K562 (cell line): Measurements from ENCODE around the gene GNB2. TPM values are rescaled to one million over a fixed set of nuclear protein-coding genes. Genes with fewer than 3 reads are reported as not detected.
A peak's percentile ranks its signal among the peaks of the same experiment; 100 is the strongest.

Experiments
- BRF1 ChIP-seq: IDR thresholded peaks from 3 replicates; pipeline ENCODE4 v1.6.1; 2011; ENCODE audit warnings: borderline replicate concordance, mild to moderate bottlenecking; ENCODE audit not compliant: insufficient read length; ENCODE audit errors: extremely low read depth
- FOXA1 ChIP-seq: fragments of 450-650 bp; IDR thresholded peaks from 2 replicates; pipeline ENCODE4 v1.6.1; 2016; ENCODE audit warnings: mild to moderate bottlenecking, borderline replicate concordance
- GATA2 ChIP-seq: sonication (generic); formaldehyde crosslinking; IDR thresholded peaks from 2 replicates; pipeline ENCODE4 v1.4.0; 2020; ENCODE audit warnings: mild to moderate bottlenecking, missing genetic modification reagents
- HDAC8 ChIP-seq: fragments of 450-650 bp; IDR thresholded peaks from 2 replicates; pipeline ENCODE4 v1.6.1; 2016; ENCODE audit warnings: mild to moderate bottlenecking, missing genetic modification characterization, moderate library complexity, missing compliant biosample characterization
- HEY1 ChIP-seq: fragments of 250-450 bp; sonication (Bioruptor Pico); IDR thresholded peaks from 2 replicates; pipeline ENCODE4 v1.5.0; 2020; ENCODE audit warnings: mild to moderate bottlenecking, moderate library complexity, borderline replicate concordance
- MTA1 ChIP-seq: fragments of 450-650 bp; IDR thresholded peaks from 2 replicates; pipeline ENCODE4 v1.6.1; 2017; ENCODE audit warnings: borderline replicate concordance
- MTF1 ChIP-seq: fragments of 250-450 bp; sonication (Bioruptor Pico); IDR thresholded peaks from 2 replicates; pipeline ENCODE4 v1.9.0; 2021; ENCODE audit warnings: moderate library complexity, mild to moderate bottlenecking, inconsistent platforms, borderline replicate concordance
- NBN ChIP-seq: fragments of 450-650 bp; IDR thresholded peaks from 2 replicates; pipeline ENCODE4 v1.6.1; 2016; ENCODE audit warnings: low read depth, mild to moderate bottlenecking
- NFE2L1 ChIP-seq: fragments of 450-650 bp; IDR thresholded peaks from 2 replicates; pipeline ENCODE4 v1.6.1; 2016; ENCODE audit warnings: missing genetic modification characterization, low read depth, mild to moderate bottlenecking, missing compliant biosample characterization, moderate library complexity, borderline replicate concordance
- NFIC ChIP-seq: fragments of 450-650 bp; IDR thresholded peaks from 2 replicates; pipeline ENCODE4 v1.6.1; 2017; ENCODE audit warnings: mild to moderate bottlenecking, inconsistent platforms
- NFXL1 ChIP-seq: fragments of 450-650 bp; formaldehyde crosslinking; IDR thresholded peaks from 2 replicates; pipeline ENCODE4 v1.4.0; 2021; ENCODE audit warnings: mild to moderate bottlenecking
- POLR2H ChIP-seq: IDR thresholded peaks from 2 replicates; pipeline ENCODE4 v1.6.1; 2016; ENCODE audit warnings: missing genetic modification characterization, low read depth, mild to moderate bottlenecking, control low read depth, missing compliant biosample characterization, moderate library complexity
- PYGO2 ChIP-seq: fragments of 450-650 bp; IDR thresholded peaks from 2 replicates; pipeline ENCODE4 v1.6.1; 2016; ENCODE audit warnings: mild to moderate bottlenecking, missing genetic modification characterization, moderate library complexity, missing compliant biosample characterization
- RBM22 ChIP-seq: fragments of 200-400 bp; formaldehyde crosslinking; IDR thresholded peaks from 2 replicates; pipeline ENCODE4 v1.6.1; 2018; ENCODE audit warnings: low read length, low read depth; ENCODE audit not compliant: poor library complexity, severe bottlenecking
- SRSF3 ChIP-seq: fragments of 200-400 bp; formaldehyde crosslinking; IDR thresholded peaks from 2 replicates; pipeline ENCODE4 v1.6.1; 2016; ENCODE audit warnings: mild to moderate bottlenecking, low read length, moderate library complexity; ENCODE audit not compliant: insufficient read depth
- STAT5B ChIP-seq: fragments of 250-450 bp; sonication (Bioruptor Pico); IDR thresholded peaks from 2 replicates; pipeline ENCODE4 v1.8.0; 2021; ENCODE audit warnings: mild to moderate bottlenecking, inconsistent platforms
- ZBTB8A ChIP-seq: fragments of 450-650 bp; IDR thresholded peaks from 2 replicates; pipeline ENCODE4 v1.6.1; 2018; ENCODE audit warnings: mild to moderate bottlenecking, moderate library complexity; ENCODE audit not compliant: partially characterized antibody
- ZNF224 ChIP-seq: sonication (generic); formaldehyde crosslinking; IDR thresholded peaks from 2 replicates; pipeline ENCODE4 v1.8.0; 2022; ENCODE audit warnings: mild to moderate bottlenecking, missing genetic modification reagents
- ZNF24 ChIP-seq: fragments of 450-650 bp; IDR thresholded peaks from 2 replicates; pipeline ENCODE4 v1.6.1; 2016
- ZNF586 ChIP-seq: fragments of 450-650 bp; formaldehyde crosslinking; conservative IDR thresholded peaks from 2 replicates; pipeline ENCODE4 v1.4.0; 2020; ENCODE audit warnings: mild to moderate bottlenecking, moderate library complexity
- polyA plus RNA-seq, 8 experiments: library from polyadenylated mRNA; depleted of rRNA in 4 of 8; stranded (reverse) in 5 of 8; unstranded in 3 of 8; fragments of >200 nt; fragmentation: Nextera tagmentation in 2 of 8; fragmentation: Illumina TruSeq in 1 of 8; extraction: Ambion mirVana in 2 of 8; extraction: Trizol in 1 of 8; gene quantifications; 2 replicates each; pipeline versions ENCODE4 v1.2.1 to v1.2.3, GENCODE V29; 2011 to 2014; ENCODE audit warnings: inconsistent platforms in 1 of 8, missing spikeins in 1 of 8
- total RNA-seq, 7 experiments: library from RNA; depleted of rRNA in 6 of 7; stranded (reverse); fragments of >200 nt in 6 of 7; fragmentation: Illumina TruSeq in 2 of 7; extraction: Trizol in 2 of 7; gene quantifications; 2 replicates each; pipeline versions ENCODE4 v1.2.1 to v1.2.3, GENCODE V29; 2011 to 2021; ENCODE audit warnings: low replicate concordance in 1 of 7
- TF ChIP-seq, protein P1 (sequence below), 2 experiments: fragments of 450-650 bp in 1 of 2; sonication (generic) in 1 of 2; formaldehyde crosslinking; conservative IDR thresholded peaks; 2 replicates each; pipeline versions ENCODE4 v1.4.0 to v1.8.1; 2020 to 2022; ENCODE audit warnings: mild to moderate bottlenecking in 1 of 2, missing genetic modification reagents in 1 of 2
- TF ChIP-seq, protein P2 (sequence below): fragments of 250-450 bp; sonication (Bioruptor Pico); IDR thresholded peaks from 2 replicates; pipeline ENCODE4 v1.8.0; 2022; ENCODE audit warnings: inconsistent platforms
- TF ChIP-seq, protein P3 (sequence below), 2 experiments: fragments of 450-650 bp; conservative IDR thresholded peaks; 2 replicates each; pipeline ENCODE4 v1.6.1; 2017; ENCODE audit warnings: mild to moderate bottlenecking in 2 of 2, moderate library complexity in 2 of 2
- TF ChIP-seq, protein P4 (sequence below): sonication (generic); formaldehyde crosslinking; IDR thresholded peaks from 2 replicates; pipeline ENCODE4 v1.8.1; 2022; ENCODE audit warnings: missing genetic modification reagents

The GNB2 gene
- total and polyA plus RNA-seq, 9 of the 15 experiments (the other 6 are each of a cell fraction or from before 2014, with no cell fraction given), result 0.65 to 320 (median 104) TPM

GRCh38 chr7:100641463-100641859 lies 32.1 kb upstream of the GNB2 start, which contains the start of gene TFR2 (continued):
- TF ChIP-seq PYGO2 (no peak), FOXA1 (no peak), MTF1 (CRISPR knock-in tag) (no peak), GATA2 (CRISPR knock-in tag) (peak; percentile 98), NFE2L1 (no peak), HEY1 (CRISPR knock-in tag) (no peak), HDAC8 (tag) (no peak), BRF1 (no peak), ZNF224 (CRISPR knock-in tag) (no peak), SRSF3 (no peak), RBM22 (no peak), MTA1 (peak; percentile 61), POLR2H (tag) (no peak), ZNF24 (peak; percentile 42; the same call in 1 of the 2 replicates), ZBTB8A (no peak), STAT5B (no peak), NBN (peak; percentile 71), ZNF586 (no peak), NFIC (peak; percentile 99), NFXL1 (no peak)
- TF ChIP-seq, protein P1, sequence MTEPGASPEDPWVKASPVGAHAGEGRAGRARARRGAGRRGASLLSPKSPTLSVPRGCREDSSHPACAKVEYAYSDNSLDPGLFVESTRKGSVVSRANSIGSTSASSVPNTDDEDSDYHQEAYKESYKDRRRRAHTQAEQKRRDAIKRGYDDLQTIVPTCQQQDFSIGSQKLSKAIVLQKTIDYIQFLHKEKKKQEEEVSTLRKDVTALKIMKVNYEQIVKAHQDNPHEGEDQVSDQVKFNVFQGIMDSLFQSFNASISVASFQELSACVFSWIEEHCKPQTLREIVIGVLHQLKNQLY (CRISPR knock-in tag; conservative IDR thresholded peaks at IDR 0.05), result no peak
- TF ChIP-seq, protein P2, sequence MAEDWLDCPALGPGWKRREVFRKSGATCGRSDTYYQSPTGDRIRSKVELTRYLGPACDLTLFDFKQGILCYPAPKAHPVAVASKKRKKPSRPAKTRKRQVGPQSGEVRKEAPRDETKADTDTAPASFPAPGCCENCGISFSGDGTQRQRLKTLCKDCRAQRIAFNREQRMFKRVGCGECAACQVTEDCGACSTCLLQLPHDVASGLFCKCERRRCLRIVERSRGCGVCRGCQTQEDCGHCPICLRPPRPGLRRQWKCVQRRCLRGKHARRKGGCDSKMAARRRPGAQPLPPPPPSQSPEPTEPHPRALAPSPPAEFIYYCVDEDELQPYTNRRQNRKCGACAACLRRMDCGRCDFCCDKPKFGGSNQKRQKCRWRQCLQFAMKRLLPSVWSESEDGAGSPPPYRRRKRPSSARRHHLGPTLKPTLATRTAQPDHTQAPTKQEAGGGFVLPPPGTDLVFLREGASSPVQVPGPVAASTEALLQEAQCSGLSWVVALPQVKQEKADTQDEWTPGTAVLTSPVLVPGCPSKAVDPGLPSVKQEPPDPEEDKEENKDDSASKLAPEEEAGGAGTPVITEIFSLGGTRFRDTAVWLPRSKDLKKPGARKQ (CRISPR knock-in tag), result no peak
- TF ChIP-seq, protein P3, sequence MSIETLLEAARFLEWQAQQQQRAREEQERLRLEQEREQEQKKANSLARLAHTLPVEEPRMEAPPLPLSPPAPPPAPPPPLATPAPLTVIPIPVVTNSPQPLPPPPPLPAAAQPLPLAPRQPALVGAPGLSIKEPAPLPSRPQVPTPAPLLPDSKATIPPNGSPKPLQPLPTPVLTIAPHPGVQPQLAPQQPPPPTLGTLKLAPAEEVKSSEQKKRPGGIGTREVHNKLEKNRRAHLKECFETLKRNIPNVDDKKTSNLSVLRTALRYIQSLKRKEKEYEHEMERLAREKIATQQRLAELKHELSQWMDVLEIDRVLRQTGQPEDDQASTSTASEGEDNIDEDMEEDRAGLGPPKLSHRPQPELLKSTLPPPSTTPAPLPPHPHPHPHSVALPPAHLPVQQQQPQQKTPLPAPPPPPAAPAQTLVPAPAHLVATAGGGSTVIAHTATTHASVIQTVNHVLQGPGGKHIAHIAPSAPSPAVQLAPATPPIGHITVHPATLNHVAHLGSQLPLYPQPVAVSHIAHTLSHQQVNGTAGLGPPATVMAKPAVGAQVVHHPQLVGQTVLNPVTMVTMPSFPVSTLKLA (conservative IDR thresholded peaks at IDR 0.05), result peak in 1 of 2 experiments; percentile 70; a peak in 3 of 4 replicates
- TF ChIP-seq, protein P4, sequence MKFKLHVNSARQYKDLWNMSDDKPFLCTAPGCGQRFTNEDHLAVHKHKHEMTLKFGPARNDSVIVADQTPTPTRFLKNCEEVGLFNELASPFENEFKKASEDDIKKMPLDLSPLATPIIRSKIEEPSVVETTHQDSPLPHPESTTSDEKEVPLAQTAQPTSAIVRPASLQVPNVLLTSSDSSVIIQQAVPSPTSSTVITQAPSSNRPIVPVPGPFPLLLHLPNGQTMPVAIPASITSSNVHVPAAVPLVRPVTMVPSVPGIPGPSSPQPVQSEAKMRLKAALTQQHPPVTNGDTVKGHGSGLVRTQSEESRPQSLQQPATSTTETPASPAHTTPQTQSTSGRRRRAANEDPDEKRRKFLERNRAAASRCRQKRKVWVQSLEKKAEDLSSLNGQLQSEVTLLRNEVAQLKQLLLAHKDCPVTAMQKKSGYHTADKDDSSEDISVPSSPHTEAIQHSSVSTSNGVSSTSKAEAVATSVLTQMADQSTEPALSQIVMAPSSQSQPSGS (CRISPR knock-in tag), result no peak
